ENCODE measurements around the gene WNK1.

The WNK1 gene

GRCh38 chr12:870378-870777 is 118.0 kb downstream of the WNK1 start:
- DNase-seq = no peak

- no peak for DNase-seq
These were observed 121.6 kb downstream of the WNK1 start for GRCh38 chr12:873954-874353.

- DNase-seq = no peak
These were observed 127.3 kb downstream of the WNK1 start for GRCh38 chr12:879641-880040.

- no peak for DNase-seq
These were observed 128.3 kb downstream of the WNK1 start for GRCh38 chr12:880656-881055.

GRCh38 chr12:884746-885414 is 132.5 kb downstream of the WNK1 start:
- no peak for DNase-seq

- no peak for DNase-seq
These were observed 133.3 kb downstream of the WNK1 start for GRCh38 chr12:885701-886100.

GRCh38 chr12:886206-886605 is 133.8 kb downstream of the WNK1 start:
- no peak for DNase-seq

- DNase-seq = no peak
These were observed 141.8 kb downstream of the WNK1 start for GRCh38 chr12:894226-894625.

GRCh38 chr12:896031-896430 is 143.7 kb downstream of the WNK1 start:
- no peak for DNase-seq

- no peak for DNase-seq
These were observed 145.0 kb downstream of the WNK1 start for GRCh38 chr12:897386-897785.

GRCh38 chr12:902581-902980 is 150.2 kb downstream of the WNK1 start:
- DNase-seq = no peak

GRCh38 chr12:903055-903454 is 150.7 kb downstream of the WNK1 start:
- no peak for DNase-seq

GRCh38 chr12:904010-904414 is 151.6 kb downstream of the WNK1 start:
- DNase-seq = no peak

GRCh38 chr12:905261-906031 is 153.1 kb downstream of the WNK1 start:
- DNase-seq = no peak

- no peak for DNase-seq
These were observed 153.7 kb downstream of the WNK1 start for GRCh38 chr12:906062-906585.

- no peak for DNase-seq
These were observed 155.2 kb downstream of the WNK1 start for GRCh38 chr12:907413-908185.

GRCh38 chr12:909861-910260 is 157.5 kb downstream of the WNK1 start:
- DNase-seq = no peak

GRCh38 chr12:910416-910815 is 158.0 kb downstream of the WNK1 start:
- no peak for DNase-seq

- no peak for DNase-seq
These were observed 158.9 kb downstream of the WNK1 start for GRCh38 chr12:911191-911826.

GRCh38 chr12:912466-913235 is 160.3 kb downstream of the WNK1 start:
- no peak for DNase-seq

GRCh38 chr12:913919-914698 is 161.7 kb downstream of the WNK1 start:
- no peak for DNase-seq
